NCI-H526 treated with DMSO at 0.1 percent for 48 hours (cell line): ENCODE measurements around the gene ALDH1A3.

Experiments
- DNase-seq: peaks from one replicate; lab custom pipeline; 2025; lab: John Stamatoyannopoulos, UW

The ALDH1A3 gene

GRCh38 chr15:100925480-100925879, 45.8 kb downstream of the ALDH1A3 start:
- DNase-seq, result no peak

DNA sequence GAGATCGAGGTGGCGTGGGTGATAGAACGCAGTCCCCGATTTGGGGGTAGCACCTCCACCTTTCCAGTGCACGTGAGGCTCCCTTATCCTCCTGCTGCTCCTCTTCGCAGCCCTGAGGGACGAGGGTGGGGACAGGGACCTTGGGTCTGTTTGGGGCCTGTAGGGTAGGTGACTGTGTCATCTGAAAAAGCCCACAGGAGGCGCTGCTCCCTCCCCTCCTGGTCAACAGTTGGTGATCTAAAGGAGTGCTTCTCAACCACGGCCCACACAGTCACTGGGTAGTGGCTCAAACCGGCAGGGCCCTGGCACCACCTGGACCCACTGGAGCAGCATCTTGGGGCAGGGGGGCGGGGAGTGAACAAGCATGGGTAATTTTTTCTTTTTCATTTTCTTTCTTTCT, 46.6 kb downstream of the ALDH1A3 start:
- no peak for DNase-seq

DNA sequence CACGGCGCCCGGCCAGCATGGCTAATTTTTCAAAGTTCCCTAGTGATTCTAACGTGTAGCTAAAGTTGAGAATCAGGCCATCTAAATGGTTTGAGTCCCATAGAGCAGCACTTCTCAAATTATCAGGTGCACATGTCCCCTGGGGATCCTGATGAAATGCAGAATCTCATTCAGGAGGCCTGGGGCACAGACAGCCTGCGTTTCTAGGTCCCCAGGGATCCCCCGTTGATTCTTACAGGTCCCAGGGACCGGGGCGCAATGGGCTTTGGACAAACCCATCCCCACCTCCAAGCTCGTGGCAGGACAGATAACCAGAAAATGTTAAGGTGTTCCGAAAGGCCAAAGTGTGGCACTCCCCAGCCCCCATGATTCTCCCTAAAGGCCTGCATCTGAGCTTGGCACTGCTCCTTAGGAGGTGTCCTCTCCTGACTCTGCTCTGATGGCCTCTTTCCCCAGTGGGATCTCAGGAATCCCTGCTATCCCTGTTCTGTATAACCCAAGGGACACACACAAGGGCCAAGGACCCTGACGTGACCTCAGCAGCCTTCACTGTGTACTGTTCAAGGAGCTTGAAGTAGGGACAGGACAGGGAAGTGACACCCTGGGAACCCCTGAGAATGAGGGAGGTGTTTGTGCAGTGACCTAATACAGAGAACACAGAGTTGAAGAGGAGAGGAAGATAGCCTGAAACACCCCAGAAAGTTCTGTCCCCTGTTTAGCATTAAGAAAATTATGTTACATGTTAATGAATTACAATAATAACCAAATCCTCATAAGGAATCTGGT, 47.5 kb downstream of the ALDH1A3 start:
- no peak for DNase-seq

DNA sequence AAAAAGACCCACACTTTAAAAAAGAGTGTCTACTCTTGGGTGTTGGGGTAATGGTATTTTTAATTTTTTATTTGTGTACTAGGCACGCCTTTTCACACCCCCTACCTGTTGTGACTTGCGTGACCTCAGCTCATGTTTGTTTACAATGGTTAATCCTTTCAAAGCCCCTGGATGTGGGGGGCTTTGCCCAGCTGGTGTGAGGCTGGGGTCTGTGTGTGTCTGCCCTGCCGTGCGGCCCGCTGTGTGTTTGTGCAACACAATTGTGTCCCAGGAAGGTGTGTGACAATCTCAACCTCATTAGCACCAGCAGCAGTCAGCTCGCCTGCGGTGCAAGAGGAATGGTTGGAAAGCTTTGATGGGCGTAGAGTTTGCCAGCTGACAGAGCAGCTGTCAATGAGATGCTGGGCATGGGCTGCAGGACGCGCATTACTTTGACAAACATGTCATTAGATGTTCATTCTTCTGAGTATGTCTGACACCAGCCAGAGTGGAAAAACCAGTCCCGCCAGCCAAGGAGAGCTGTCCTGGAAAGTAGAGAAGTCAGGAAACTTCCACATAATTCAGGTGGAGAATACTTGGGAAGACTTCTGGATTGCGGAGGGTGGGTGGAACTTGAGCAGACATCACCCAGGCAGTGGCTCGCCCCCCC, 49.1 kb downstream of the ALDH1A3 start:
- DNase-seq, result peak; percentile 61

- peak; percentile 50 for DNase-seq
These were observed 50.0 kb downstream of the ALDH1A3 start for GRCh38 chr15:100929641-100930042.

DNA sequence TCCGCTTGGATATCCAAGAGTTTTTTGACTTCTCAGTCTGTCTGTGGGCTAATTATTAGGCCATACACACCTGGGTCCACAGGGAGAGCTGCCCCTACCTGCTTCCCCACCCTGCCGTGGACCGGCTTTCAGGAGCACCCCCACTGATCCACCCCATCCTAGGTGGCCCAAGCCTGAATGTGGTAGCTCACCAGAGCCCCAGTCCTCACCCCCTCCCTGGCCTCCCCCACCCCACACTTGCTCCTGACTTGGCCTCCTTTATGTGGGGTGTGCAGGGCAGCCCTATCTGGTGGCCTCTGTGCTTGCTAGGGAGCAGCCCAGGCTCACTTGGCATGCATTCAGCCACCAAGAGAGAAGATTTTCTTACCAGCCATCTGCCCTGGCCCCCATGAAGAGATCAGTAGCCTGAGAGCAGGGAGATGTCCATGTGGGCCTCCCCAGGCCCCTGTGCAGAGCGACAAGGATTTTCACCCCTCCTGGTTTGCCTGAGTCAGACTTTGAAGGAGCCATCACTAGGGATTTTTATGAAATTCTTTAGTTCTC, 50.7 kb downstream of the ALDH1A3 start:
- DNase-seq, result no peak

GRCh38 chr15:100931143-100931890, 51.7 kb downstream of the ALDH1A3 start:
- no peak for DNase-seq

DNA sequence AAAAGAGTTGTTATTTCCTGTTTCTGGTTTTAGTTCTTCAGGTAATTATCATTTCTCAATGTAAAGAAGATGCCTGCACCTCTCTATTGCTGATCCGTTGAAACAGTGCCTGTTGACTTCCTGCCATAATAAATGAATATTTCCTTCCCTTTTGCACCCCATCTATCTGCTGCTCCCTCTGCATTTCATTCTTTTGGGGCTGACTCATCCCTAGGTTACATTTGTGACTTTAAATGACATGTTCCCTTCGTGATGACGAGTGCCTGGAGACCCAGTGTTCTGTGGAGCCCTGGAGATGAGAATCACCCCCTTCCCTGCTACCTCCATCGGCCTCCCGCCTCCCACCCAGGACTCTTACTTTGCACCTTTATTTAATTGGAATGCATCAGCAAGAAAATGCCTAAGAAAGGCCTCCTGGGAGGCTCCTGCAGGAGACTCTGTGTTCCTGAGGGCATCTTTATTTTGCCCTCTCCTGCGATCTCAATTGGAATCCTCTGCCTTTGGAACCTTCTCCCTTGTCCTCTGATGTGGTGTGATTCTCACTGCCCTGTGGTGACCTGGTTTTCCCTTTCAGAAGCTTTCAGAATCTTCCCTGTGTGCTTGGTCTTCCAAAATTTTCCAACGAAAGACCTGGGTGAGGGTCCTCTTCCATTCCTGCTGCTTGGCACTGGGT, 53.2 kb downstream of the ALDH1A3 start:
- no peak for DNase-seq

DNA sequence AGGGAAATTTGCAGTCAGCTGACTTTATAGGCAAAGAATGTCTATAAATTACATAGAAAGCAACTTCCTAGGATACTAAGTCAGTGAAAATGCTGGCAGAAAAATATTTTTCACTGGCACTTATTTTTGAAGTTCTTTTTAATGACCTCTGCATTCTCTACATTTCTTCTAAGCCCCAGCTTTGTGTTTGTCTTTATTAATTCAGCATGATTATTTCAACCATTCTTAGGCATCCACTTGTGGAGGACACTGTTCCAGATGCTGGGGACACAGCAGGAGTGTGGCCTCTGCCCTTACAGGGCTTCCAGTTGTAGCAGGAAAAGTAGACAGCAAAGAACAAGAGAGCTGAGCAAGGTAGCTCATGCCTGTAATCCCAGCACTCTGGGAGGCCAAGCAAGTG, 54.5 kb downstream of the ALDH1A3 start:
- no peak for DNase-seq

DNA sequence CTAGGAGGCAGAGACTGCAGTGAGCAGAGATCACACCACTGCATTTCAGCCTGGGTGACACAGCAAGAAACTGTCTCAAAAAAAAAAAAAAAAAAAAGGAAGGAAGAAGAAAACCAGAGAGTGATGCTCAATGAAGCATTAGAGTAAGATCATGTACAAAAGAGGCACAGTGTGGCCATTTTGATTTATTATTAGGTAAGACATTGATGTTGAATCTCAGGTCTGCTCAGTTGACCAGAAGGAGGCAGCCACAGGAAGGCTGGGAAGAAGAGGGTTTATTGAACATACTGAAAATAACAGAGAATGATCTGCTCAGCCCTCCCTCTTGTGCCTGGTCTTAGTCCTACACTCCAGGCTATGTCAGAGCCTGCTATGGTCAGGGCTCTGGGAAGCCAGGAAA, 55.1 kb downstream of the ALDH1A3 start:
- DNase-seq, result no peak

DNA sequence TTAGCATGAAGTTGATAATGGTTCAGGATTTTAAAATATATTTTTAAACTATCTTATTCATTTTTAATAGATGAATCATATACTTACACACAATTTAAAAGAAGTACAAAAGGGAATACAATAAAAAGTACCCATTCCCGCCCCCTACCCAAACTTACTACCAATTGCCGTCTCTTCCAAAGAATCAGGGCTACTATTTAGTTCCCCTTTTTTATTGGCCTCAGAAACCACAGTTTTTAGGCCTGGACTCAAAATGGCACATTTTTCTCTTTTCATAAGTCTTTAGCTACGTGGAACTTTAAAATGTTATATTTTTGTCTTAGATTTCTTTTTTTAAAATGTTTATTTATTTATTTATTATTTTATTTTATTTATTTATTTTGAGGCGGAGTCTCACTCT, 57.5 kb downstream of the ALDH1A3 start:
- no peak for DNase-seq

GRCh38 chr15:100939791-100940190, 60.2 kb downstream of the ALDH1A3 start:
- DNase-seq, result no peak

GRCh38 chr15:100940767-100941379, 61.2 kb downstream of the ALDH1A3 start:
- DNase-seq, result no peak

DNA sequence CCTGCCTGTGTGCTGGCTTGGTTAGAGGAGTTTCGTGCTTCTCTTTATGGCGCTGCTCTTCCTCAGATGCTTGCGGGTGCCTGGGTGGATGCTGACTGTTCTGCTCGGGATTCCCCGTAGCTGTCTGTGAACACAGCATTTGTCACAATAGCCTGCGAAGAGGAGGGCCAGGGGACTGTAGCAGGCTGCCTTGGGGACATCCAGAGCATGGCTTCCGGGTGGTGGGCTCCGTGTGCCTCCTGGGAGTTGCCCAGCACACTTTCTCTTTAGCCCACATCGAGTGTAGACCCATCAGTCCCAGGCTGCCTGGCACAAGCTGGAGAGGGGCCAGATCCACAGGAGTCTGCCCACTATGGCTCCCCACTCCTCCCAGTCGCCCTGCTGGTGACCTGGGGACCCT, 61.9 kb downstream of the ALDH1A3 start:
- DNase-seq, result no peak

DNA sequence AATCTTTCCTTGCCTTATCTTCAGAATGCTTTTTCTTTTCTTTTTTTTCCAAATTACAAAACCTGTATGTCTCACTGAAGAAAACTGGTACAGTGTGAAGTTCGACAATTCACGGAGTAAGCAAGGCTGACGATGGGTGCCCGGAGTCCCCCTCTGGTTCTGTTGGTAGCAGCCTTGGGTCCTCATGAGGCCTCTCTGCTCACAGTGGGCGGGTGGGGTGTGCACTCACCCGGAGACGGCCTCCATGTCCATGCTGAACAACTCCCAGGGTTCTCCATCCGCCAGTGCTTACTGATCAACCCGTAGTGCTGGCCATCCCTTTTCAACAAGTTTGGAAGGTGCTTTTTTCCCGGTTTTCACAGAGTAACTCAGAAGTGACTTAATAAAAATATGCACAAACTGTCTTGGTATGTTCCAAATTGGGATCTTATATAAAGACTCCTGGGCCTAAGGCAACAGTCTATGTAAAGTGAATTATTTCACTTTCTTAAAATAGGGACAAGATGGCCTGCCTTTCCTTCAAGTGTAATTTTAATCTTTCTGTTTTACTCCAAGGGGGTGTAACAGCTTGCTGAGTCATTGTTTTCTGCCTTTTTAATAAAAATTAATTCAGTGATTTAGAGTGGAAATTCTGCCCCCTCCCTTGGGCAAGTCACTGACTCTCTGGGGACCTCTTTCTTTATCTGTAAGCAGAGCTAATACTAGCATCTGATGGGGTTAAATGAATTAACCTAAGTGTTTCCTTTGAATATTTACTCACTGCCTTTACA, 63.2 kb downstream of the ALDH1A3 start:
- DNase-seq, result no peak

GRCh38 chr15:100944244-100944895, 64.7 kb downstream of the ALDH1A3 start:
- DNase-seq, result no peak

DNA sequence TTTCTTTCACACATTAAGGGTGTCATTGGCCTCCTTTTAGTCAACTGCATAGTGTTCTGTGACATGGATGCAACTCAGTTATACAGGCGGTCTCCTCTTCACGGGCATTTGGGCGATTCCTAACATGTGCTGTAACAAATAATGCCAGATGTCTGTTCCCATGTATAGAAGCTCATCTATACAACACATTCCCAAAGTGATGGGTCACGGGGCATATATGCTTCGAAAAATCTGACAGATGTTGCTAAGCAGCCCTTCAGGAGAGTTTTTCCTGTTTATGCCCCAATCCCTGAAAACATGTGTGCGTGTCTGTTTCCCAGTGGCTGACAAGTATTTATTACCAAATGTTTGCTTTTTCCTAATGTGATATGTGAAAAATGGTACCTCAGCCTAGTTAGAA, 65.4 kb downstream of the ALDH1A3 start:
- no peak for DNase-seq

- no peak for DNase-seq
These were observed 68.3 kb downstream of the ALDH1A3 start for GRCh38 chr15:100947760-100948429.

DNA sequence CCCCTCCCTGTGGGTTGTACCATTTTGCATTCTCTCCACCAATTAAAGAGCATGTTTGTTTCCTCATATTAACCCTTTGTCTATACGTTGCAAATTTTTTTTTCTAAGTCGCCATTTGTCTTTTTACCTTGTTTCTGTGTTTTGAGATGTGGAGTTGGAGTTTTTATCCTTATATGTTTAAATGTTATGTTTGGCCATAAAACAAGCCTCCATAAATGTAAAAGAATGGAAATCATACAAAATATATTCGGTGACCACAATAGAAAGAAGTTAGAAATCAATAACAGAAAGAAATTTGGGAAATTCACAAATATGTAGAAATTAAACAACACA, 68.8 kb downstream of the ALDH1A3 start:
- DNase-seq, result no peak

- no peak for DNase-seq
These were observed 70.1 kb downstream of the ALDH1A3 start for GRCh38 chr15:100949691-100950090.
